ENCODE data around the gene TLL1.

DNA sequence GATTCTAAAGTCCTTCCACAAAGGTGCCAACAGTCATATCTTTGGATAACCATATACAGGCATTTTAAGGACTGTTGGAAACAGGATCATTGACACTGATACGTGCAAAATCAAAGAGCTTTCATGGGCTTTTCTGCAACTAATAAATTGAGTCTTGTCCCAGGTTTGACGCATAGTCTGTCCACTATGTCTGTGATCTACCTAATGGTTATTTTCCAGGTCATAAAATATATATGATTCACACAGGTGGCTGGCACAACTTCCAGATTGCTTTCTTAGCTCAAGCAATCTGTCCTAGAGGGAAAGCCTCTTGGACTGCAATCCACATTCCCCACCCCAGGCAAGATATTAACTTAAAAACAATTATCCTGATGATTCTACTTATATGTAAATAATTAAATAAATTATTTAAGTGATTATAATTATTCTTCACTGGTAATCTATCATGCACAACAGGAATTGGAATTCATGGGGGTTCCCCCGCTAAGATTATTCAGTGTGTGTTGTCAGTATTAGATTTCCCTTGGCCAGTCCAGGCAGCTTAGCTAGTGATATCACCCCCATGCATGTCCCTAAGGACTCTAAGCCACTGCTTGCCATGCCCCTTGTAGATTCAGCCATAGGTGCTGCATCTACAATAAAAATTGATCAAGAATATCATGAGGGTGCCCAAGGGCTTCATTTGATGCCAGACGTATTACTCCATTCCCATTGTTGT is 97.8 kb downstream of the TLL1 start:
- TF ChIP-seq, protein P1, sequence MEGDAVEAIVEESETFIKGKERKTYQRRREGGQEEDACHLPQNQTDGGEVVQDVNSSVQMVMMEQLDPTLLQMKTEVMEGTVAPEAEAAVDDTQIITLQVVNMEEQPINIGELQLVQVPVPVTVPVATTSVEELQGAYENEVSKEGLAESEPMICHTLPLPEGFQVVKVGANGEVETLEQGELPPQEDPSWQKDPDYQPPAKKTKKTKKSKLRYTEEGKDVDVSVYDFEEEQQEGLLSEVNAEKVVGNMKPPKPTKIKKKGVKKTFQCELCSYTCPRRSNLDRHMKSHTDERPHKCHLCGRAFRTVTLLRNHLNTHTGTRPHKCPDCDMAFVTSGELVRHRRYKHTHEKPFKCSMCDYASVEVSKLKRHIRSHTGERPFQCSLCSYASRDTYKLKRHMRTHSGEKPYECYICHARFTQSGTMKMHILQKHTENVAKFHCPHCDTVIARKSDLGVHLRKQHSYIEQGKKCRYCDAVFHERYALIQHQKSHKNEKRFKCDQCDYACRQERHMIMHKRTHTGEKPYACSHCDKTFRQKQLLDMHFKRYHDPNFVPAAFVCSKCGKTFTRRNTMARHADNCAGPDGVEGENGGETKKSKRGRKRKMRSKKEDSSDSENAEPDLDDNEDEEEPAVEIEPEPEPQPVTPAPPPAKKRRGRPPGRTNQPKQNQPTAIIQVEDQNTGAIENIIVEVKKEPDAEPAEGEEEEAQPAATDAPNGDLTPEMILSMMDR (IDR thresholded peaks at IDR 0.05) = no peak
- TF ChIP-seq, protein P2, sequence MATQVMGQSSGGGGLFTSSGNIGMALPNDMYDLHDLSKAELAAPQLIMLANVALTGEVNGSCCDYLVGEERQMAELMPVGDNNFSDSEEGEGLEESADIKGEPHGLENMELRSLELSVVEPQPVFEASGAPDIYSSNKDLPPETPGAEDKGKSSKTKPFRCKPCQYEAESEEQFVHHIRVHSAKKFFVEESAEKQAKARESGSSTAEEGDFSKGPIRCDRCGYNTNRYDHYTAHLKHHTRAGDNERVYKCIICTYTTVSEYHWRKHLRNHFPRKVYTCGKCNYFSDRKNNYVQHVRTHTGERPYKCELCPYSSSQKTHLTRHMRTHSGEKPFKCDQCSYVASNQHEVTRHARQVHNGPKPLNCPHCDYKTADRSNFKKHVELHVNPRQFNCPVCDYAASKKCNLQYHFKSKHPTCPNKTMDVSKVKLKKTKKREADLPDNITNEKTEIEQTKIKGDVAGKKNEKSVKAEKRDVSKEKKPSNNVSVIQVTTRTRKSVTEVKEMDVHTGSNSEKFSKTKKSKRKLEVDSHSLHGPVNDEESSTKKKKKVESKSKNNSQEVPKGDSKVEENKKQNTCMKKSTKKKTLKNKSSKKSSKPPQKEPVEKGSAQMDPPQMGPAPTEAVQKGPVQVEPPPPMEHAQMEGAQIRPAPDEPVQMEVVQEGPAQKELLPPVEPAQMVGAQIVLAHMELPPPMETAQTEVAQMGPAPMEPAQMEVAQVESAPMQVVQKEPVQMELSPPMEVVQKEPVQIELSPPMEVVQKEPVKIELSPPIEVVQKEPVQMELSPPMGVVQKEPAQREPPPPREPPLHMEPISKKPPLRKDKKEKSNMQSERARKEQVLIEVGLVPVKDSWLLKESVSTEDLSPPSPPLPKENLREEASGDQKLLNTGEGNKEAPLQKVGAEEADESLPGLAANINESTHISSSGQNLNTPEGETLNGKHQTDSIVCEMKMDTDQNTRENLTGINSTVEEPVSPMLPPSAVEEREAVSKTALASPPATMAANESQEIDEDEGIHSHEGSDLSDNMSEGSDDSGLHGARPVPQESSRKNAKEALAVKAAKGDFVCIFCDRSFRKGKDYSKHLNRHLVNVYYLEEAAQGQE (IDR thresholded peaks at IDR 0.05) = no peak
- TF ChIP-seq, protein P3, sequence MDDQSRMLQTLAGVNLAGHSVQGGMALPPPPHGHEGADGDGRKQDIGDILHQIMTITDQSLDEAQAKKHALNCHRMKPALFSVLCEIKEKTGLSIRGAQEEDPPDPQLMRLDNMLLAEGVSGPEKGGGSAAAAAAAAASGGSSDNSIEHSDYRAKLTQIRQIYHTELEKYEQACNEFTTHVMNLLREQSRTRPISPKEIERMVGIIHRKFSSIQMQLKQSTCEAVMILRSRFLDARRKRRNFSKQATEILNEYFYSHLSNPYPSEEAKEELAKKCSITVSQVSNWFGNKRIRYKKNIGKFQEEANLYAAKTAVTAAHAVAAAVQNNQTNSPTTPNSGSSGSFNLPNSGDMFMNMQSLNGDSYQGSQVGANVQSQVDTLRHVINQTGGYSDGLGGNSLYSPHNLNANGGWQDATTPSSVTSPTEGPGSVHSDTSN (IDR thresholded peaks at IDR 0.05) = no peak
- TF ChIP-seq EP300 (IDR thresholded peaks at IDR 0.05) = no peak
- TF ChIP-seq NR3C1 (IDR thresholded peaks at IDR 0.05) = no peak
- TF ChIP-seq SMC3 (IDR thresholded peaks at IDR 0.05) = no peak
- no peak for TF ChIP-seq POLR2A (IDR thresholded peaks at IDR 0.05; ENCODE audit: low read length)

All from A549 (cell line).